HG02642 (cell line): ENCODE data around the gene THSD7B.

ENCODE experiments used
- ATAC-seq: cut with Tn5 transposase; IDR thresholded peaks from one replicate; pipeline ENCODE4 v1.9.1; 2021; ENCODE audit warnings: mild to moderate bottlenecking; ENCODE audit not compliant: unreplicated experiment, poor library complexity

Gene THSD7B

GRCh38 chr2:137724912-137725311 is 959.6 kb downstream of the THSD7B start:
- ATAC-seq = no peak
